Ishikawa (cell line): ENCODE results near the gene PACS1.

Source experiments
- CEBPB ChIP-seq: IDR thresholded peaks from 2 replicates; pipeline ENCODE4 v1.6.1; 2012
- CREB1 ChIP-seq: IDR thresholded peaks from 2 replicates; pipeline ENCODE4 v1.6.1; 2012; ENCODE audit warnings: low read depth
- EGR1 ChIP-seq: IDR thresholded peaks from 2 replicates; pipeline ENCODE4 v1.6.1; 2012
- EP300 ChIP-seq: IDR thresholded peaks from 2 replicates; pipeline ENCODE4 v1.6.1; 2012; ENCODE audit warnings: borderline replicate concordance
- FOXM1 ChIP-seq: IDR thresholded peaks from 2 replicates; pipeline ENCODE4 v1.6.1; 2012; ENCODE audit warnings: low read depth, borderline replicate concordance
- NFIC ChIP-seq: IDR thresholded peaks from 2 replicates; pipeline ENCODE4 v1.6.1; 2012
- RAD21 ChIP-seq: IDR thresholded peaks from 2 replicates; pipeline ENCODE4 v1.6.1; 2012; ENCODE audit warnings: low read depth
- TAF1 ChIP-seq: IDR thresholded peaks from 2 replicates; pipeline ENCODE4 v1.6.1; 2012; ENCODE audit warnings: low read depth, mild to moderate bottlenecking
- TCF12 ChIP-seq: IDR thresholded peaks from 2 replicates; pipeline ENCODE4 v1.6.1; 2012; ENCODE audit warnings: low read depth
- TEAD4 ChIP-seq: IDR thresholded peaks from 2 replicates; pipeline ENCODE4 v1.6.1; 2012
- YY1 ChIP-seq: IDR thresholded peaks from 2 replicates; pipeline ENCODE4 v1.6.1; 2012; ENCODE audit warnings: low read depth
- ZBTB7A ChIP-seq: IDR thresholded peaks from 2 replicates; pipeline ENCODE4 v1.6.1; 2012; ENCODE audit warnings: low read depth
- TF ChIP-seq, protein P1 (sequence below): IDR thresholded peaks from 2 replicates; pipeline ENCODE4 v1.6.1; 2012
- TF ChIP-seq, protein P2 (sequence below): IDR thresholded peaks from 2 replicates; pipeline ENCODE4 v1.6.1; 2012
- TF ChIP-seq, protein P3 (sequence below): IDR thresholded peaks from 2 replicates; pipeline ENCODE4 v1.6.1; 2012; ENCODE audit warnings: low read depth, mild to moderate bottlenecking

PACS1 gene

DNA sequence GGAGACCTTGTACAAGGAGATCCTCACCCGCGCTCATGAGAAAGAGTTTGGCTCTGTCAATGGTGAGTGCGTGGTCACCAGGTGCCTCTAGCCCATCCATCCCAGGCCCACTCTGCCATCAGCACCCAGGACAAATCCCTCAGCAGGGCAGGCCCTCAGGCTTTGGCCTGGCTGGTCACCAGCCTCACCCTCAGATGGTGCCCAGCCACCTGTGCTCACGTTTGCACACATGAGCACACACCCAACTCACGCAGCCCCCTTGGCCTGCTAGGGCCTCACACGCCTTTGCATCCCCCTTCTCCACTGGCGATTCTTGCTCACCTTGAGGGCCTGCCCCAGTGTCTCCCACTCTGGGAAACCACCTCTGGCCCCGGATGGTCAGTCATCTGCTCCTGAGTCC is 194.3 kb downstream of the PACS1 start:
- no peak for TF ChIP-seq NFIC
- TF ChIP-seq, protein P1, sequence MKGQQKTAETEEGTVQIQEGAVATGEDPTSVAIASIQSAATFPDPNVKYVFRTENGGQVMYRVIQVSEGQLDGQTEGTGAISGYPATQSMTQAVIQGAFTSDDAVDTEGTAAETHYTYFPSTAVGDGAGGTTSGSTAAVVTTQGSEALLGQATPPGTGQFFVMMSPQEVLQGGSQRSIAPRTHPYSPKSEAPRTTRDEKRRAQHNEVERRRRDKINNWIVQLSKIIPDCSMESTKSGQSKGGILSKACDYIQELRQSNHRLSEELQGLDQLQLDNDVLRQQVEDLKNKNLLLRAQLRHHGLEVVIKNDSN, result no peak

GRCh38 chr11:66264914-66265313 is 194.8 kb downstream of the PACS1 start:
- TF ChIP-seq, protein P2, sequence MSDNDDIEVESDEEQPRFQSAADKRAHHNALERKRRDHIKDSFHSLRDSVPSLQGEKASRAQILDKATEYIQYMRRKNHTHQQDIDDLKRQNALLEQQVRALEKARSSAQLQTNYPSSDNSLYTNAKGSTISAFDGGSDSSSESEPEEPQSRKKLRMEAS, result no peak
- 0 out of 2 replicates have a peak, but pooled peaks have one; percentile 7 for TF ChIP-seq RAD21

DNA sequence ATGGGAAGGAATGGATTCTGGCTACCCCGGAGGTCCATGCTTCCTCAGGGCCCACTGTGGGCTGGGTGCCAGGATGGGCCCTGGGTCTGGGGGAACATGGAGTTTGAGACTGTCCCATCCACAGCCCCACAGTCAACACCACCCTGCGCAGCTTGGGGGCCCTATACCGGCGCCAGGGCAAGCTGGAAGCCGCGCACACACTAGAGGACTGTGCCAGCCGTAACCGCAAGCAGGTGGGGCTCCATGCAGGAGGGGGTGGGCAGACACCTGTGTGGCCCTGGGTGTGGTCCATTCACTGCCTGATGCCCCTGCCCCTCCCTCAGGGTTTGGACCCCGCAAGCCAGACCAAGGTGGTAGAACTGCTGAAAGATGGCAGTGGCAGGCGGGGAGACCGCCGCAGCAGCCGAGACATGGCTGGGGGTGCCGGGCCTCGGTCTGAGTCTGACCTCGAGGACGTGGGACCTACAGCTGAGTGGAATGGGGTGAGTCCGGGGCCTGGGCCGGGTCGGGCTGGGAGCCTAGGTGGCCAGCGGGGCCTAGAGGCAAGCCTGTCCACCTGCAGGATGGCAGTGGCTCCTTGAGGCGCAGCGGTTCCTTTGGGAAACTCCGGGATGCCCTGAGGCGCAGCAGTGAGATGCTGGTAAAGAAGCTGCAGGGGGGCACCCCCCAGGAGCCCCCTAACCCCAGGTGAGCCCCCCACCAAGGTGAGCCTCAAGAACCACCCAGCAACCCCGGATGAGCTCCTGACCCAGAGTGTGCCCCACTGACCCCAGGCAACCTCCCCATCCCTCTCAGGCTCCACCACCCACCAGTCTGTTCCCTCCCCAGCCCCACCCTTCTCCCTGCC is 195.7 kb downstream of the PACS1 start:
- no peak for TF ChIP-seq EP300
- TF ChIP-seq NFIC, result no peak
- no peak for TF ChIP-seq CREB1
- no peak for TF ChIP-seq CEBPB
- TF ChIP-seq ZBTB7A, result no peak
- no peak for TF ChIP-seq EGR1
- TF ChIP-seq, protein P3, sequence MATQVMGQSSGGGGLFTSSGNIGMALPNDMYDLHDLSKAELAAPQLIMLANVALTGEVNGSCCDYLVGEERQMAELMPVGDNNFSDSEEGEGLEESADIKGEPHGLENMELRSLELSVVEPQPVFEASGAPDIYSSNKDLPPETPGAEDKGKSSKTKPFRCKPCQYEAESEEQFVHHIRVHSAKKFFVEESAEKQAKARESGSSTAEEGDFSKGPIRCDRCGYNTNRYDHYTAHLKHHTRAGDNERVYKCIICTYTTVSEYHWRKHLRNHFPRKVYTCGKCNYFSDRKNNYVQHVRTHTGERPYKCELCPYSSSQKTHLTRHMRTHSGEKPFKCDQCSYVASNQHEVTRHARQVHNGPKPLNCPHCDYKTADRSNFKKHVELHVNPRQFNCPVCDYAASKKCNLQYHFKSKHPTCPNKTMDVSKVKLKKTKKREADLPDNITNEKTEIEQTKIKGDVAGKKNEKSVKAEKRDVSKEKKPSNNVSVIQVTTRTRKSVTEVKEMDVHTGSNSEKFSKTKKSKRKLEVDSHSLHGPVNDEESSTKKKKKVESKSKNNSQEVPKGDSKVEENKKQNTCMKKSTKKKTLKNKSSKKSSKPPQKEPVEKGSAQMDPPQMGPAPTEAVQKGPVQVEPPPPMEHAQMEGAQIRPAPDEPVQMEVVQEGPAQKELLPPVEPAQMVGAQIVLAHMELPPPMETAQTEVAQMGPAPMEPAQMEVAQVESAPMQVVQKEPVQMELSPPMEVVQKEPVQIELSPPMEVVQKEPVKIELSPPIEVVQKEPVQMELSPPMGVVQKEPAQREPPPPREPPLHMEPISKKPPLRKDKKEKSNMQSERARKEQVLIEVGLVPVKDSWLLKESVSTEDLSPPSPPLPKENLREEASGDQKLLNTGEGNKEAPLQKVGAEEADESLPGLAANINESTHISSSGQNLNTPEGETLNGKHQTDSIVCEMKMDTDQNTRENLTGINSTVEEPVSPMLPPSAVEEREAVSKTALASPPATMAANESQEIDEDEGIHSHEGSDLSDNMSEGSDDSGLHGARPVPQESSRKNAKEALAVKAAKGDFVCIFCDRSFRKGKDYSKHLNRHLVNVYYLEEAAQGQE, result no peak
- no peak for TF ChIP-seq TEAD4
- TF ChIP-seq TCF12, result no peak
- TF ChIP-seq RAD21, result no peak
- TF ChIP-seq, protein P1, result no peak
- TF ChIP-seq, protein P2, result no peak
- no peak for TF ChIP-seq TAF1
- no peak for TF ChIP-seq FOXM1
- TF ChIP-seq YY1, result no peak

GRCh38 chr11:66266378-66267038 is 196.4 kb downstream of the PACS1 start:
- TF ChIP-seq TEAD4 (no peak), FOXM1 (no peak), CEBPB (no peak), TCF12 (no peak), CREB1 (no peak), YY1 (no peak), RAD21 (no peak), EGR1 (no peak), TAF1 (no peak)
- TF ChIP-seq, protein P3, result no peak

DNA sequence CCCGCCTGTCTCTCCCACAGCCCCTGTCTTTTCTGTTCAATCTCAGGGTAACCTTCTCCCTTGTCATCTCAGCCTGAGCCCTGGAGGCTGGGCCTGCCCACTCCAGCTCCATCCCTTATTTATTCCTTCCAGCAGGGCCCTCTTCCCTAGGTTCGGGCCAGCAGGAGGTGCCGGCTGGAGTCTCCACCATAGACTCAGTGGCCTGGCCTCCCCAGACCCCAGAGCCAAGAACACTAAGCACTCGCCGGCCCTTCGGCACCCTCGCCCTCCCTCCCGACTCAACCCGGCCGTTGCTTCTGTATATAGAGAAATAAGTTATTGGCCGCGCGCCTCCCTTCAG is 196.9 kb downstream of the PACS1 start:
- TF ChIP-seq CEBPB (no peak), FOXM1 (no peak), CREB1 (no peak), EGR1 (no peak), EP300 (no peak), TAF1 (no peak), YY1 (no peak), TCF12 (no peak)
- TF ChIP-seq, protein P2, result no peak
